HG03159 (cell line): ENCODE results near the gene EML6.
A peak's percentile ranks its signal among the peaks of the same experiment; 100 is the strongest.

ENCODE experiments used
- ATAC-seq: cut with Tn5 transposase; IDR thresholded peaks from one replicate; pipeline ENCODE4 v1.9.1; 2021; ENCODE audit warnings: mild to moderate bottlenecking, moderate library complexity; ENCODE audit not compliant: unreplicated experiment

The EML6 gene

DNA sequence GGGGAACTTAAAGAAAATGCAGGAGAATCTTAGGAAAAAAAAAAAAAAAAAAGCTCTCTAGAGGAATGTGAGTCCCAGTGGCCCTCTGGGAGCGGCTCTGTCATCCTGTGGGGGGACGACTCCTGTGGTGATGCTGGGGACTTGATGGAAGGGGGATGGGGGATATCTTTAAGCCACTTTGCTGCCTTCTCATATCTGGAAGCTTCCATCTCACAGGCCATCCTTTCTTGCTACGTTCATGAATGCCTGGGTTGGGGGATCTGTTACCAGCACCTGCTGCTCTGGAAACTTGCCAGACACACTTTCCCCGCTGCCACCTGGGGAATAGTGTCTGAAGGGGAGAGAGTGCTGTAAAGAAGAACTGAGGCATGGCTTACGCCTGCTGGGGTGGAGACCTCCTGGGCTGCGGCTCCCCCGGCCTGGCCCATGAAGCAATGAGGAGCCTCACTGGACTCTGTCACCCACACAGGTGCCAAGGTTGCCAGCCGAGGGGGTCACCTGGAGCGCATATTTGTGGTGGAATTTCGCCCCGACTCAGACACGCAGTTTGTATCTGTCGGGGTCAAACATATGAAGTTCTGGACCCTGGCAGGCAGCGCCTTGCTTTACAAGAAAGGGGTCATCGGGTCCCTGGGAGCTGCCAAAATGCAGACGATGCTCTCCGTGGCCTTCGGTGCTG lies 234.0 kb downstream of the EML6 start:
- no peak for ATAC-seq

DNA sequence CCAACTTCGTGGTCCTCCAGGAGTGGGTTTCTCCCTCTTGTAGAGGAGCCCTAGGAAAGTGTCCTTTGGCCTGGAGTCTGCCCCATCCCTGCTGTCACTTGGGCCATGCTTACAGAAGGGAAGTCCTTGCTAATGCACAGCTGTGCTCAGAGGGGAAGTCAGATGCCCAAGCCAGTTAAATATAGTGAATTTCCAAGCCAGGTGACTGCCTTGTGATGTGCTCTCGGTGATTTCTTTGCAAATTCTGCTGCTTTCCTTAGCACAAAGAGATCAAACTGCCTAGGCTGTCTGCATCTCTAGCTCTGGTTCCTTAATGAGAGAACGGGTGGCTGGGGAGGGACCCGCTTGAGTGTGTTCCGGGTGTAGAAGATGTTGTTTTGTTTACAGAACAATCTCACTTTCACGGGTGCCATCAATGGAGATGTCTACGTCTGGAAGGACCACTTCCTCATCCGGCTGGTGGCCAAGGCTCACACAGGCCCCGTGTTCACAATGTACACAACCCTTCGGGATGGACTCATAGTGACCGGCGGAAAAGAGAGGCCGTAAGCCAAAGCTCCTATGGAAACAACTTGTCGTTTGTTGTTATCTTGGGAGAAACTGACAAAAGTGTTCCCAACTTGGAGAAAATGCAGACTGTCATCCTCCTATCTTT lies 235.4 kb downstream of the EML6 start:
- no peak for ATAC-seq

DNA sequence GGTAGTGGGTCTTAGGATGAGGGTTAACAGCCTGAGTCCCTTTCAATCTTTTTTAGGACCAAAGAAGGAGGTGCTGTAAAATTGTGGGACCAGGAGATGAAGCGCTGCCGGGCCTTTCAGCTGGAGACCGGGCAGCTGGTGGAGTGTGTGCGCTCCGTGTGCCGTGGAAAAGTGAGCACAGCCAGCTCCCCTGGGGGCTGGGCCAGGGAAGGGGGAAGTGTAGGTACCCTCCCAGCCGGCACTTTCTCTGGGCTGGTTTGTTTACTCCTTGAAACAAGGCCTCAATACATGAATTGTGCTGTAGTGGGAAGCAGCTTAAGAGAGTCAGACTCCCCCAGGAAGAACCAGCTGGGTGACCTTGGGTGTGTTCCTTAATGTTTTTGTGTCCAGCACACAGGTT lies 236.7 kb downstream of the EML6 start:
- ATAC-seq, result no peak

DNA sequence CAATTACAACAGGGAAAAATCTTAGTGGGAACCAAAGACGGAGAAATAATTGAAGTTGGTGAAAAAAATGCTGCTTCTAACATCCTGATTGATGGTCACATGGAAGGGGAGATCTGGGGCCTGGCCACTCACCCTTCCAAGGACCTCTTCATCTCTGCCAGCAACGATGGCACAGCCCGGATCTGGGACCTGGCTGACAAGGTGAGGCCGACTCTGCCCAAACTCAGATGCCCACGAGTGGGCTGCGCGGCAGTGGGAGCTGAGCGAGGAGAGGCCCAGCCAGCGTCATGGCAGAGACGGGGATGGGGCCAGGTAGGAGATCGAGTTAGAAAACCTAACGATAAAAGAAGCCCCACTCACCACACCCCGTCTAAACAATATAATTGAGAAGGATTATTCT lies 239.0 kb downstream of the EML6 start:
- ATAC-seq, result no peak

DNA sequence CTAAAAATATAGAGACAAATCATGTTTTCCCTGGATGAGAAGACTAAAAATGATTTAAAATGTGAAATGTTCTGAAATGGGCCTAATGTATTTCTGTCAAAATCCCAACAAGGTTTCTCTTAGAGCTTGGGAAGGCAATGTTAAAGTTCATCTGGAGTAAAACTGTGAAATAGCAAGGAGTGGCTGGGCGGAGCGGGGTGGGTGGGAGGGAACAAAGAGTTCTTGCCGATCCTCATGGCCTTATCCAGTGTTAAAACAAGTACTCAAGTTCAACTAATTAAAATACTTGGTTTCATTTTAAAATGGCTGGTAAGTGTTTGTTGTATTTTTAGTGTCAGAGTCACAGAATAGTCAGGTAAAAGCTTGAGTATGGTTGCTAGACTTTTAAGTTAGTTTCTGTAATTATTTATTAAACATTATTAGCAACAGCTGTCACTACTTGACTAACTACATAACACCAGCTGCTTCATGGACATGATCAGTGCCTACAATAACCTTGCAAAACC lies 239.5 kb downstream of the EML6 start:
- ATAC-seq, result no peak

GRCh38 chr2:54963476-54963875 lies 240.0 kb downstream of the EML6 start:
- no peak for ATAC-seq

- no peak for ATAC-seq
Measured at GRCh38 chr2:54964271-54964670, 240.8 kb downstream of the EML6 start.

- no peak for ATAC-seq
Measured at GRCh38 chr2:54964816-54965215, 241.4 kb downstream of the EML6 start.

GRCh38 chr2:54965425-54965824 lies 242.0 kb downstream of the EML6 start:
- ATAC-seq, result no peak

GRCh38 chr2:54966165-54966832 lies 242.8 kb downstream of the EML6 start:
- ATAC-seq, result no peak

DNA sequence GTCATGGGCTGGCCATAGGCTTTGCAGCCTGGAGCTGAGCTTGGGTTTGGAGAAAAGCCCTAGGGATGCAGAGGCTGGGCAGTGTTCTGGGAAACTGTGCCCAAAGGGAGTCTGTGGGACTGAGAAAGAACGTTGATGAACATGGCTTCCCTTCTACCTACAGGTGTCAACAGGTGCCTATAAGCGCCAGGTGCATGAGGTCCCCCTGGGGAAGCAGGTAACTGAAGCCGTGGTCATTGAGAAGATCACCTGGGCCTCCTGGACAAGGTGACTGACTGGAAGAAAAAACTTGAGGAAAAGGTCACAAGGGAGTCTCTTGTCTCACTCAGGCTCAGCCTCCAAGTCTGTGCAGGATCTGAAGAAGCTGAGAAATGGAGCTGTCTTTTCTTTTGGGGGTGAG lies 243.4 kb downstream of the EML6 start:
- no peak for ATAC-seq

DNA sequence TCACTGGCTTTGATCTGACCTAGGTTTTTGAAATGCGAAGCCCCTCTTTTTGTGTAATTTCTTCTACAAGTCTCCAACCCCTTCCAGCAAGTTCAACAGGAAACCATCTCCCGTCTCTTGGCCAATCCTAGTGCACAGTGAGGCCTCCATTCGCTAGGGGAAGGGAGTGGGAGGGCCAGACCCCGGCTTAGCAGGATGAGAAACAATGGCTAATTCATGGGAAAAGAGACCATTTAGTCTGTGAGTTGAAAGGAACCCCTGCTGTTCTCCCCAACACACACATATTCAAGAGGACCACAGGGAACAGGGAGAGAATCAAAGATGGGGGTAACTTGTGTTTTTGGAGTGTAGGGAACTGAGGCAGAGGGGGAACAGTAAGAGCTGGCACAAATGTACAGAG lies 243.8 kb downstream of the EML6 start:
- no peak for ATAC-seq

DNA sequence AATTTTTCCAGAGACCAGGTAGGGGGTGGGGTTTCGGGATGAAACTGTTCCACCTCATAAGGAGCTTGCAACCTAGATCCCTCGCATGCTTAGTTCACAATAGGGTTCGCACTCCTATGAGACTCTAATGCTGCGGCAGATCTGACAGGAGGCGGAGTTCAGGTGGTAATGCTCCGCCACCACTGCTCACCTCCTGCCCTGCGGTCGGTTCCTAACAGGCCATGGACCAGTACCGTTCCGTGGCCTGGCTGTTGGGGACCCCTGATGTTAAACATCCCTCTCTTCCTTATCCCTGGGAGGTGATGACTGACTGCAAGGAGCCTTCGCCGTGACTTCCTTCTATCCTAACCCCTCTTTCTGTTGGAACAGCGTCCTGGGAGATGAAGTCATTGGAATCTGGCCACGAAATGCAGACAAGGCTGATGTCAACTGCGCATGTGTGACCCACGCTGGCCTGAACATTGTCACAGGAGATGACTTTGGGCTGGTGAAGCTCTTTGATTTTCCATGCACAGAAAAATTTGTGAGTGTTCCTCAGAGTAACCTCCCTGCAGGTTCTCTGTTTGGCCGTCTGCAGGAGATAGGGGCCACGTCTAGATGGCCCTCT lies 244.4 kb downstream of the EML6 start:
- no peak for ATAC-seq

- no peak for ATAC-seq
Measured at GRCh38 chr2:54968561-54969218, 245.2 kb downstream of the EML6 start.

DNA sequence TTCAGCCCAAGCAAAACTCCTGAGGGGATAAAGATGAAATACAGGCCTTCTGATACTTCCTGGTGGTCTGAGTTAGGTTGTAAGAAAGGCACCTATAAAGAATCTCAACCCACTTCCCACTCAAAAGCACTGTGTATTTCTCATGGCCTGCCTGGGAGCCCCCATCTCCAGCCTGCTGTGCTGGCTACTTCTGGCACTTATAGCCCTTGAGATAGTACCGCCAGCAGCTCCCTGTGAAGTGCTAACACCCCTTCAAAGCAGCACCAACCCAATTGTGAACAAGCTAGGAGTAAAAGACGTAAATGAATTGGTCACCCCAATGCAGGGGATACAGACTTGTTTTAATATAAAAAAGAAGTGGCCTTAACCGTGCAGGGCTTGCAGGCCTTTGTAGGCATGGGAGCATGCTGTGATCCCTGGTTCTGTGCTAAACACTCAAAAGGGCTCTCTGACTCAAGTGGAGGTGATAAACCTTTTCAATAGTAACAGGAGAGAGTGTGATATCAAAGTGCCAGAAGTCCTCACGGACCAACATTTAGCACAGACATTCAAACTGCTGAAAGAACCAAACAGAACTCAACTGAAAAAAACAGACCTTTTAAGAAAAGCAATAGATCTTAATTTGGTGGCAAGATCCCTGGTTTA lies 246.0 kb downstream of the EML6 start:
- no peak for ATAC-seq

GRCh38 chr2:54969940-54970338 lies 246.5 kb downstream of the EML6 start:
- ATAC-seq, result no peak

DNA sequence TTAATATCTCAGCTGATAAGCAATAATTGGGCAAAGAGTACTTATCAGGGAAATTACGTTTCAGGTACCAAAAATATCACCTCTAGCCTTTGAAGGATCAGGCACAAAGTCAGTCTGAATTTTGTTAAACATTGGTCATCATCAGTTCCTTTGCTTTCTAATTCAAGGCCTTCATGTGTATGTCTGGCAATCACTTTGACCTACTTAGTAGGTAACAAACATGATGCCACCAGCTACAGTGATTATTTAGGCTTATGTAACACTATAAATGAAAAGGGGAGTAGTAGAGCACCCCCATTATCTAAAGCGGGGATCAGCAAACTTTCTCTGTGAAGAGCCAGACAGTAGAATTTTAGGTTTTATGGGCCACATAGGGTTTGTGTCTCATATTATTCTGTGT lies 251.7 kb downstream of the EML6 start:
- no peak for ATAC-seq

GRCh38 chr2:54975598-54976492 lies 252.4 kb downstream of the EML6 start:
- ATAC-seq, result no peak

DNA sequence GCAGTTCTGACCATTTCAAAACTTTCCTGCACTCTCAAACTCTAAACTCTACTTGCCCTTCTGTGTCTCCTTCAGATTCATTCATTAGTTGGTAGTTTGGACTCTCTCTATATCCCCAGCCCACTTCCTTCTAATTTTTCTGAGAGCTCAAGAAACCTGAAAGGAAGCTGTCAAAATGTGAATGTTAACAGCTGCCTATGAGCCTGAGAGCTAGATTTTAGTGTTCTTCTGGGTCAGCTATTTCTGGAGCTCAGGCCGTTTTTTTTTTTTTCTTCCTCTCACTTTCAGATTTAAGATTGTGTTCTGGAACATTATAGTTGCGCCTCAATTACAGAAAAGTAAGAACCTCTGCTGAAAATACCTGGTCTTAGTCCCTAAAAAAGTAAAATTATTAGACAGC lies 253.7 kb downstream of the EML6 start:
- peak; percentile 86 for ATAC-seq
